Fibroblast of pulmonary artery (primary cell): ENCODE data around the gene MOG.

ENCODE experiments used
- DNase-seq: peaks from one replicate; pipeline ENCODE4 v3.0.0-alpha.2; 2010; ENCODE audit warnings: low read depth
- H3K4me3 ChIP-seq: replicated peaks from 2 replicates; pipeline ENCODE4 v1.5.1; 2011; ENCODE audit warnings: low read depth, mild to moderate bottlenecking, control low read depth, low read length, moderate library complexity
- CTCF ChIP-seq: IDR thresholded peaks from 2 replicates; pipeline ENCODE4 v1.5.1; 2011; ENCODE audit warnings: mild to moderate bottlenecking, control low read depth, low read length, inconsistent platforms; ENCODE audit errors: missing control alignments

The MOG gene

GRCh38 chr6:29710281-29710941 lies 53.5 kb downstream of the MOG start:
- no peak for TF ChIP-seq CTCF
- no peak for DNase-seq
- no peak overlapping the region for H3K4me3 ChIP-seq

GRCh38 chr6:29720863-29721262 lies 64.0 kb downstream of the MOG start:
- no peak for TF ChIP-seq CTCF
- no peak for DNase-seq
- H3K4me3 ChIP-seq = no peak overlapping the region
